LHCN-M2 (cell line): ENCODE data around the gene SEMA5A. TPM values are rescaled to one million over a fixed set of nuclear protein-coding genes. Genes with fewer than 3 reads are reported as not detected.
"Not testable (repeated sequence)": the region's sequence is repeated elsewhere in the genome, so short reads cannot be mapped to it uniquely, and the experiment has no call there.

ENCODE experiments used
- DNase-seq: peaks from one replicate; pipeline ENCODE4 v3.0.0-alpha.2; 2012; ENCODE audit warnings: low read depth
- total RNA-seq: library from RNA; depleted of rRNA; stranded (reverse); fragments of >200 nt; gene quantifications from 2 replicates; pipeline ENCODE4 v1.2.3, GENCODE V29; 2014

SEMA5A gene
- total RNA-seq, 1 experiment from 2014 or later = 11.4 TPM

DNA sequence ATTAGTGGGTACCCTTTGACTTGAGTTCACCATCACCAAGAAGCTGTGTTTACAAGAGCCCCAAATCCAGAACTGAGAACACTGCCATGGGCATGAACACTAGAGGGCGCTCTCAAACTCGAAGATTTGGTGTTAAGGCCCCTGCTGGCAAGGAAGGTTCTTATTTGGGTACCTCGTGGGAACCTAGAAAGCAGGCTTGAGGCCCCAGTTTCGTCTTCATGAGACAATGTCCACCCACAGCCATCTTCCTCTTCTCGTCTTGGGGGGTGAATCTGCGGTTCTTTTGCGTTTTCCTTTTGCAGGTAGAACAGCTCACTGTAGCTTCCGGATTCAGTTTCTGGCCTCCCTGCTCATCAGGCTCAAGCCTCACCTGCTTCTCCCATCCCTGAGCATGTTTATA, 184.0 kb downstream of the SEMA5A start:
- DNase-seq = peak; percentile 79

- no peak for DNase-seq
Observed at GRCh38 chr5:9358961-9359685, 186.8 kb downstream of the SEMA5A start.

GRCh38 chr5:9356351-9356825, 189.5 kb downstream of the SEMA5A start:
- no peak for DNase-seq

DNA sequence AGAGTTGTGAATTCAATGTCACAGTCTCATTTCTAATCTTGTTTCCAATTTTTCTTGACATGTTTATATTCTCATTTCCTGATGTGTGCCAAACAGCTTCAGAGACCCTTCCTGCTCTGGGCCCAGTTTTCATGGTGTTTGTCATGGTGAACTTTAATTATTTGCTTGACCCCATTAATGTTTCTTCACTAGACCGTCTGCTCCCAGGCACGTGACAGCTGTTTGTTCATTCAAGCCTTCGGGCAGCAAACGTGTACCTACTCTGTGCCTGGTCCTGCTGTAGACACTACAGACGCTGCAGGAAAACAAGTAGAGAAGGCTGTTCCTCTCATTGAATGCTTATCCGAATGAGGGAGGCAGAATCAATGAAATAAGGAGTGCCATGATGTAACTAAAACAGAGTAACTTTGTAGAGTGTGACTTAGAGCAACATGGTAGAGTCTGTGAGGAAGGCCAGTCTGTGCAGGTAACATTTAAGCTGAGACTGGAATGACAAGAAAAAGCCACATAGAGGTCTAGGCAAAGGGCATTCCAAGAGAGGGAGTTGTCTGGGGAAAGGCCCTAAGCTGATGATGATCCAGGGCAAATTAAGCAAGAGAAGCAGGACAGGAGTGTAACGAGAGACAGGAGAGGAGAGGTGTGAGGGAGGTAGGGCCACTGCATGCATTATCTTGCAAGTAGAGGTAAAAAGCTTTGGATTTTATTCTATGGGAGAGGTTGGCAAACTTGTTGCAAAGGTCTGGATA, 191.4 kb downstream of the SEMA5A start:
- no peak for DNase-seq

- not testable (repeated sequence) for DNase-seq
Observed at GRCh38 chr5:9353048-9353447, 192.8 kb downstream of the SEMA5A start.

DNA sequence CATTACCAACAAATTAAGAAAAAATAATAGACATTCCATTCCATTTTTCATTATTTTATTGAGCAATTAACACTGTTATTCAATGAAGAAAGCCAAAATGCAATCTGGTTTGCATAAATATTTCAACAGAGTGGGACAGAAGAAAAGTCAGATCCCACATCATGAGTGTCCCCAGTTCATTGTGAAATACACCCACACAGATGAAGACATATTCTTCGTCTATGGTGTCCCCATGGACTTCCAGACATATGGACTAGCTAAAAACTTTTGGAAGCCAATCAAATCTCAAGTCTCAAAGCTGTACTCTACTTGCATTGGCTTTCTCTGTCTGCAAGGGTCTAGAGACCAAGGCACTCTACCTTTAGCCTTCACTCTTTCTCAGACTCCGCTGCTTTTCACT, 194.3 kb downstream of the SEMA5A start:
- no peak for DNase-seq

GRCh38 chr5:9350301-9350797, 195.5 kb downstream of the SEMA5A start:
- no peak for DNase-seq

DNA sequence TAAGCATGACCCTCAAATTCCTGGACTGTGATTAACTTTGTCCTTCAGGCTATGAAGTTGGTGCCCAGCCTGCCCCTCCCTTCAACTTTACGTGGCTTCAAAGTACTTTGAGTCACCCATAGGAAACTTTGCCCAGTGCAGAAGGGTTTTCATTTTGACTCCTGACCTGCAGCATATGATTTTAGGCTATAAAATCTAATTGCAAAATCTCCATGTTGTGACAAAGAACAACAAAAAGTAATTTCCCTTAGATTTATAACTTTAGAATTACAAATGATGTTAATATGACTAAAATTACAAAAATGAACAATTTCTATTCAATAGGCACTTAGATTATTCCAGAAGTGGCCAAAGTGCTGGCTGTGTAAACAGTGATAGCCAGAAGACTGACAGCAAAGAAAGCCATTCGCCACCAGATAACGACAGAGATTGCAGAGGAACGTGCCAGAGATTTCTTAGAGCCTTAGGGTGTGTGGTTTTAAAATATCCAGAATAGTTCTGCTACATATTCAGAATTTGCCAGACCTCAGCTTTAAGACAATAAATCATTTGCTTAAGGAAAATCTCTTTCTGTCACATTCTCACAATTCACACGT, 197.4 kb downstream of the SEMA5A start:
- peak; percentile 57 for DNase-seq

- no peak for DNase-seq
Observed at GRCh38 chr5:9347541-9348295, 198.2 kb downstream of the SEMA5A start.

DNA sequence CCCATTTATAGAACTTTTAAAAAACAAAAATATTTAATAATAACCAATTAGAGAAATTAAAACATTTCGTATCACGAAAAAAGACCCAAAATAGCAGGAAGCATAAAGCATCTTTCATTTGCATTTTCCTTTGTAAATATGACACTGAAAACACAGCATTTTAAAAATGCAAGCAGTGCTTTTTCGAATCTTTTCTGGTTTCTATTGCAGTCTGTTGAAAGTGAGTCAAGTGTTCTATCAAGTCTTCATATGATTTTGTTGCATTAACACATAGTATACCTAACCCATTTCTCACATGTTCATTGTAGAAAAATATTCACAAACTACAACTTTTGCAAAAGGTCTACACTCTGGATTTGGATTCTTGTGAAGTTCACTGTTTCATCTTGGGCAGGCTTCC, 198.8 kb downstream of the SEMA5A start:
- DNase-seq = no peak

GRCh38 chr5:9344751-9345240, 201.1 kb downstream of the SEMA5A start:
- DNase-seq = no peak

DNA sequence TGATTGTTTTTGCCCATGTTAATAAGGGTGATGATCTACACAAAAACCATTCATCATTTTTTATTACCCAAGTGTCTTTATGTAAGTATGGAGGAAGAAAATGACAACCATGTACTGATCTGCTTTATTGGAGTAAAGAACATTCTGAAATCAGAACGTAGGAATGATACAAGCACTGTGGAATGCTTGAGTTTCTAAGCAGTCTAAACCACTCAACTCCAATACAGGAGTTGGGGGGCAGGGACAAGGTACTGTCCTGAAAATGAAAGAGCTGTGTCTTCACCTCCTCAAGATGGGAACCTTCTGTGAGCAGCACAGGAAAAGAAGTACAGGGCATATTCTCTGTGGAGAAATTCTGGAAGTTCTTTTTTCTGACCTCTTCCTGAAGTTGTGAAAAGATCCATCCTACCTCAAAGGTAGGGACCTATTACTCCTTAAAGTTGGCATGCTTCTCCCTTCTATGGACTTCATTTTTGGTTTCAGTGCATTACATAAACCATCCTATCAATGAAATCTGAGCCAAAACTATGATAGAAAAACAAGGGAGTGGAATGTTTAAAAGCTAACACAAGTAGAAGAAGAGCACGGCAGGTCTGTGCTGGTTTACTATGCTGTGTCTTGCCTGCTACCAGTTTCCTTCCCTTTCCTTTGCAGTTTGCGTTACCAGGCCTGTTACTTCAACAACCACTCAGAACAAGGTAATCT, 202.6 kb downstream of the SEMA5A start:
- DNase-seq = no peak

DNA sequence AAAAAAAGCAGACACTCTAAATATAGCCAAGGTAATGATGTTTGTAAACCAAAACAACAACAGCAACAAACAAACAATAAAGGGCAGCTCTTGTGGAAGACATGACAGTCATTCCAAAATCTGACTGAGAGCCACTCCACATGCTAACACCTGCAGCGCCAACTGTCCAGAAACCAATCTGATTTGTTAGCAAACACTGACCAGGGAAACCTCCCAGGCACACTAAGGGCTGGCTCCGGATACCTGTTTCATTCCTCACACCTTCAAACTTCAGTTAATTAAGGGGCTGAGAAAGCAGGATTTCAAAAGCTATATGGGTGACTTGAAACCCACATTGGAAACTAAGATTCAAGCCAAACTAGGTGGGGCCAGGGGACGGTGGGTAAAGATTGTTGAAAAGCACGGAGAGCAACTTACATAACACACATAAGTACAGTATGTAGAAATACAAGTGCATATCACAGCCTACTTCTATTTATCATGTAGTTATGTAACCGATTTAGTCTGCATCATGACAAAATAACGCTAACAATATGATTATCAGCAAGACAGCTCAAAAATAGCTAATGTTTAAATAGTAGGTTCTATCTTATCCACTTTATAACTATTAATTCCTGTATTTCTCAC, 203.6 kb downstream of the SEMA5A start:
- no peak for DNase-seq

- DNase-seq = no peak
Observed at GRCh38 chr5:9340085-9340484, 205.8 kb downstream of the SEMA5A start.

GRCh38 chr5:9339206-9339818, 206.6 kb downstream of the SEMA5A start:
- no peak for DNase-seq

GRCh38 chr5:9338796-9339195, 207.1 kb downstream of the SEMA5A start:
- no peak for DNase-seq

DNA sequence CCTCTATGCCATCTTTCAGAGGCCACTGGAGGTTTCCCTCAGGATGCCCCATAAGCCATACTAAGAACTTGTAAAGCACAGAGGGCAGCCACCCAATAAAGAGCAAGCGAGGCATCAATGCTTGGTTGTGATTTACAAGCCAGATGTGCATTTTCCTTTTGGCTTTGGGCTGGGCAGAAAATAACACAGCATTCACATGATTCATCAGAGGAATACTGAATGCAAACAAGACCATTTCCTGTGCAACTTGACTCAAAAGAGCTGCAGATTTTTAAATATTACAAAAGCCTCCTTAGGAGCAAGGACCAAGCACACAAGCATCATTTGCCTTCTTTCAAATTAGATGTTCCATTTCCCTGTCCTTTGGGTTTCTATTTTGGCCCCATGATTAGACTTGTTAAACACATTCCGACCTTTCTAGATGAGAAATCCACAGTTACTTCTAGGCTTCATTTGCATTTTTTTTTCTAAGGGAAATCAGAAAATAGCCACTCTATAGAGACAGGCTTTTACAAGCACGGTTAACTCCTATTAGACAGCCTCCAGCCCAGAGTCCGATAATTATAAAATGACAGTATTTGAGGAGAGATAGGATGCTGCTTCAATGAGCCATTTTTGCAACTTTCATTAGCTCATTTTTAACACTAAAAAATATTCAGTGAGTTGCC, 207.8 kb downstream of the SEMA5A start:
- DNase-seq = peak; percentile 71

- no peak for DNase-seq
Observed at GRCh38 chr5:9335754-9336495, 209.9 kb downstream of the SEMA5A start.

DNA sequence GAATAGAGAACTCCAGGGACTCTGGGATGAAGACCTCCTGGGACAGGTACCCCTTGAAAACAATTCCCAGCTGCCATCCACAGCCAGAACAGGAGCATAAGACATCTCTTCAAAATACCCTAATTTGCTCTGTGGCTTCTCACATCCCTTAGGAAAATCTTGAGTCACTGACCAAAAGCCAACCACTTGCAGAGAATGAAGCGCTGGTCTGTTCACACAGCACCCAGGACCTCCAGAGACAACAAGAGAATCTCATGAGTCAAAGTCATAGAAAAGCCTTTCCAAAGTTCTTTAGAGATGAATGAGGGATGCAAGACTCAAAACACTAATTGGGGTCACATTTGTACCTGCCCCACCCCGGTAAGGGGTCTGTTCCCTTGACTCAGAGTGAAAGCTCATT, 210.6 kb downstream of the SEMA5A start:
- peak; percentile 33 for DNase-seq
